ENCODE data around the gene SLC8B1. TPM values are rescaled to one million over a fixed set of nuclear protein-coding genes. Genes with fewer than 3 reads are reported as not detected.

Gene SLC8B1
- 7.0 to 11.0 TPM (median 9.7 TPM) in 5 replicates for total RNA-seq (2022; extraction: Qiagen RNA extraction)

DNA sequence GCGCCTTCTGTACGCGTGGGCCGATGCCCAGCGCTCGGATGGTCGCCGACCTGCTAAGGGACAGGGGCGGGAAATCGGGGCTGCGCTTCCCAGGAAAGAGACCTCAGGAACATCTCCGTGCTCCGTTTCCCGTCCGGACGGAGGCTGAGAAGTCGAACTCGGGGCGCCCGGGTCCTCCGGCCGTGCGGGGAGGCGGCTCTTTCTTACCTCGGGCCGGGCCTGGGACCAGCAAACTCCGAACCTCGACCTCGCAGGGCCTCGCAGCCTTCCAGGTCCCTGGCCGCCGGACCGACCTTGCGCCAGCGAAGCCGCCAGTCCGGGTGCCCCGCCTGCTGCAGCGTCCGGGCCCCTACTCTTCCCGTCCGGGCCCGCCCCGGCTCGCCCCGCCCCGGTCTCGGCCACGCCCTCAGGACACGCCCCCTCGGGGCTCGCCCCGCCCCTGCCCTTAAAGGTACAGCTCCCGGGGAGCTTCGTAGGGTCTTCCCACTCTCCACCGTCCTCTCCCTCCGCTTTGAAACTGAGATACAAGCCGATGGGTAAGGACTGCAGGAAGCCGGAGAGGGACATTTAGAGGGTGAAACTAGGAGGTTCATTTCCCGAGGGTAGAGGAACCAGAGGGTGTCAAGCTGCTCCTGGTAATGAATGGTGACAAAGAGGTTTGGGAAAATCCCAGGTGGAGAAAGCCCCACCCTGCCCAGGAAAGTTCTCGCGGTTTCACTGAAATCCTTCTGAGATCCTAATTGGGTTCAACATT, at the start of gene SLC8B1:
Gene SLC8B1, minus strand, starts transcription at position 324 of the 754 bp plus-strand sequence. CDS start 2,231 bp downstream, outside the sequence.

DNA sequence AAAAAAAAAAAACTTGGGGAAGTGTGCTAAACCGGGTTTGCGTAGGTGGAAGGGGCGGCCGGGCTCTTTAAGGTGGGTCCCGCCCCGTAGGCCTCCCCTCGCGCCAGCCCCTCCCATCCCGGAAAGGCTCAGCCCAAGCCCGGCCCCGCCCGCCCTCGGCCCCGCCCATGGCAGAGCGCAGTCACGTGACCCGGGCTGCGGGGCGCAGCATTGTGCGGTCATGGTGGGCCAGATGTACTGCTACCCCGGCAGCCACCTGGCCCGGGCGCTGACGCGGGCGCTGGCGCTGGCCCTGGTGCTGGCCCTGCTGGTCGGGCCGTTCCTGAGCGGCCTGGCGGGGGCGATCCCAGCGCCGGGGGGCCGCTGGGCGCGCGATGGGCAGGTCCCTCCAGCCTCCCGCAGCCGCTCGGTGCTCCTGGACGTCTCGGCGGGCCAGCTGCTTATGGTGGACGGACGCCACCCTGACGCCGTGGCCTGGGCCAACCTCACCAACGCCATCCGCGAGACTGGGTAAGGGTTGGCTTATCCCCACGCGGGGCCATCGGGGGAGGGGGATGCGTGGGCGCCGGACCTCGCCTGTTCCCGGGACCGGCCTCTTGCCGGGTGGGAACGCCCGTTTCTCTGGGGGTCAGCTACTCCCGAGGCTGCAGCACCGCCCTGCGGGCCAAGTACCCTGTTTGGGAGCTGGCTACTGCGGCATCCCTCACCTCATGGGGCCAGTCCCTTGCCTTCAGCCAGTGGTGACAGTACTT, 23.6 kb upstream of the SLC8B1 start, which contains the start of gene PLBD2:
Gene PLBD2, plus strand, starts transcription at position 207 of the 752 bp plus-strand sequence. Its CDS starts 14 bp downstream, at position 221.

Other genes starting within 250 kb of the SLC8B1 start
- gene RASAL1, start 199.3 kb downstream of the SLC8B1 start, total RNA-seq (2022; extraction: Qiagen RNA extraction), result 0.32 to 0.56 TPM (median 0.46 TPM) in 5 replicates
- gene CFAP73, start 185.4 kb downstream of the SLC8B1 start, total RNA-seq (2022; extraction: Qiagen RNA extraction), result not detected in 5 replicates
- 51.6 to 79.0 TPM (median 74.9 TPM) in 5 replicates for gene DDX54, start 149.6 kb downstream of the SLC8B1 start, total RNA-seq (2022; extraction: Qiagen RNA extraction)
- 24.1 to 33.5 TPM (median 32.9 TPM) in 5 replicates for gene RITA1, start 149.4 kb downstream of the SLC8B1 start, total RNA-seq (2022; extraction: Qiagen RNA extraction)
- 15.6 to 19.8 TPM (median 18.3 TPM) in 5 replicates for gene TPCN1, start 113.6 kb downstream of the SLC8B1 start, total RNA-seq (2022; extraction: Qiagen RNA extraction)
- gene PLBD2, start 23.5 kb upstream of the SLC8B1 start, total RNA-seq (2022; extraction: Qiagen RNA extraction), result 27.1 to 35.1 TPM (median 32.5 TPM) in 5 replicates
- 0.29 to 2.7 TPM (median 1.8 TPM) in 5 replicates for gene SDS, start 68.8 kb upstream of the SLC8B1 start, total RNA-seq (2022; extraction: Qiagen RNA extraction)
- gene SDSL, start 87.3 kb upstream of the SLC8B1 start, total RNA-seq (2022; extraction: Qiagen RNA extraction), result 20.4 to 30.6 TPM (median 27.8 TPM) in 5 replicates
- not detected in 5 replicates for gene LHX5, start 136.8 kb upstream of the SLC8B1 start, total RNA-seq (2022; extraction: Qiagen RNA extraction)

All from A549 treated with Mapracorat at 1 μM for 4 hours (cell line).